HG03521 (cell line): ENCODE data around the gene SVIP.

Experiments
- ATAC-seq: cut with Tn5 transposase; IDR thresholded peaks from one replicate; pipeline ENCODE4 v1.9.1; 2021; ENCODE audit warnings: mild to moderate bottlenecking, moderate library complexity; ENCODE audit not compliant: unreplicated experiment

The SVIP gene

GRCh38 chr11:22795914-22796313 lies 33.7 kb downstream of the SVIP start:
- ATAC-seq: no peak

- ATAC-seq: no peak
These were observed 37.1 kb downstream of the SVIP start for GRCh38 chr11:22792497-22792896.

GRCh38 chr11:22787551-22788162 lies 41.9 kb downstream of the SVIP start:
- ATAC-seq: no peak

GRCh38 chr11:22787055-22787454 lies 42.5 kb downstream of the SVIP start:
- no peak for ATAC-seq

- ATAC-seq: peak; percentile 84
These were observed 43.1 kb downstream of the SVIP start for GRCh38 chr11:22786475-22786874.

- no peak for ATAC-seq
These were observed 44.4 kb downstream of the SVIP start for GRCh38 chr11:22785251-22785650.

GRCh38 chr11:22780952-22781593 lies 48.5 kb downstream of the SVIP start:
- peak; percentile 91 for ATAC-seq

- ATAC-seq: no peak
These were observed 49.8 kb downstream of the SVIP start for GRCh38 chr11:22779850-22780249.

- no peak for ATAC-seq
These were observed 51.0 kb downstream of the SVIP start for GRCh38 chr11:22778642-22779041.

GRCh38 chr11:22775248-22775647 lies 54.4 kb downstream of the SVIP start:
- ATAC-seq: no peak

GRCh38 chr11:22774716-22775115 lies 54.9 kb downstream of the SVIP start:
- peak; percentile 63 for ATAC-seq

- no peak for ATAC-seq
These were observed 60.5 kb downstream of the SVIP start for GRCh38 chr11:22769081-22769480.
